ENCODE data around the gene CRTC2.
A peak's percentile ranks its signal among the peaks of the same experiment; 100 is the strongest.

Gene CRTC2

GRCh38 chr1:153995202-153995601 is 36.8 kb upstream of the CRTC2 start:
- TF ChIP-seq SIN3A (IDR thresholded peaks at IDR 0.05; ENCODE audit: borderline replicate concordance, insufficient read depth, low read length): no peak
- no peak for TF ChIP-seq TAF1 (IDR thresholded peaks at IDR 0.05; ENCODE audit: borderline replicate concordance, insufficient read depth, low read length)
- TF ChIP-seq FOXP2 (optimal IDR thresholded peaks at IDR 0.05; ENCODE audit: borderline replicate concordance, extremely low read depth, extremely low read length, insufficient read depth): no peak
- no peak for TF ChIP-seq REST (IDR thresholded peaks at IDR 0.05; ENCODE audit: insufficient read depth in 1 of 2, low read depth in 2 of 2, low read length in 2 of 2)
- TF ChIP-seq POLR2AphosphoS5 (IDR thresholded peaks at IDR 0.05; ENCODE audit: low read depth, low read length): no peak

GRCh38 chr1:153991806-153992205 is 33.4 kb upstream of the CRTC2 start:
- no peak; the same call in 1 of the 2 replicates for TF ChIP-seq POLR2AphosphoS5 (IDR thresholded peaks at IDR 0.05; ENCODE audit: low read depth, low read length)
- no peak for TF ChIP-seq FOXP2 (optimal IDR thresholded peaks at IDR 0.05; ENCODE audit: borderline replicate concordance, extremely low read depth, extremely low read length, insufficient read depth)
- no peak for TF ChIP-seq SIN3A (IDR thresholded peaks at IDR 0.05; ENCODE audit: borderline replicate concordance, insufficient read depth, low read length)
- no peak for TF ChIP-seq REST (IDR thresholded peaks at IDR 0.05; ENCODE audit: insufficient read depth in 1 of 2, low read depth in 2 of 2, low read length in 2 of 2)
- no peak for TF ChIP-seq TAF1 (IDR thresholded peaks at IDR 0.05; ENCODE audit: borderline replicate concordance, insufficient read depth, low read length)

- TF ChIP-seq POLR2AphosphoS5 (IDR thresholded peaks at IDR 0.05; ENCODE audit: low read depth, low read length) (no peak), REST (IDR thresholded peaks at IDR 0.05; ENCODE audit: insufficient read depth in 1 of 2, low read depth in 2 of 2, low read length in 2 of 2) (no peak), TAF1 (IDR thresholded peaks at IDR 0.05; ENCODE audit: borderline replicate concordance, insufficient read depth, low read length) (no peak), SIN3A (IDR thresholded peaks at IDR 0.05; ENCODE audit: borderline replicate concordance, insufficient read depth, low read length) (no peak), FOXP2 (optimal IDR thresholded peaks at IDR 0.05; ENCODE audit: borderline replicate concordance, extremely low read depth, extremely low read length, insufficient read depth) (no peak)
Observed at GRCh38 chr1:153991151-153991630, 32.8 kb upstream of the CRTC2 start.

- TF ChIP-seq POLR2AphosphoS5 (IDR thresholded peaks at IDR 0.05; ENCODE audit: low read depth, low read length) (peak; percentile 100), SIN3A (IDR thresholded peaks at IDR 0.05; ENCODE audit: borderline replicate concordance, insufficient read depth, low read length) (no peak), REST (IDR thresholded peaks at IDR 0.05; ENCODE audit: insufficient read depth in 1 of 2, low read depth in 2 of 2, low read length in 2 of 2) (no peak; a peak in 1 of 4 replicates), FOXP2 (optimal IDR thresholded peaks at IDR 0.05; ENCODE audit: borderline replicate concordance, extremely low read depth, extremely low read length, insufficient read depth) (no peak), TAF1 (IDR thresholded peaks at IDR 0.05; ENCODE audit: borderline replicate concordance, insufficient read depth, low read length) (peak; percentile 98)
Observed at GRCh38 chr1:153990468-153991150, 32.2 kb upstream of the CRTC2 start, which contains the start of gene RPS27. TSS of gene RPS27 (plus strand) at chr1:153990762. CDS start at chr1:153990797, 35 bp downstream.
